ENCODE measurements around the gene HSP90AB1. TPM values are rescaled to one million over a fixed set of nuclear protein-coding genes. Genes with fewer than 3 reads are reported as not detected.

The HSP90AB1 gene
- total and polyA plus RNA-seq, 9 of the 15 experiments (the other 6 are each of a cell fraction or from before 2014, with no cell fraction given): 1,780 to 3,358 (median 2,262) TPM

DNA sequence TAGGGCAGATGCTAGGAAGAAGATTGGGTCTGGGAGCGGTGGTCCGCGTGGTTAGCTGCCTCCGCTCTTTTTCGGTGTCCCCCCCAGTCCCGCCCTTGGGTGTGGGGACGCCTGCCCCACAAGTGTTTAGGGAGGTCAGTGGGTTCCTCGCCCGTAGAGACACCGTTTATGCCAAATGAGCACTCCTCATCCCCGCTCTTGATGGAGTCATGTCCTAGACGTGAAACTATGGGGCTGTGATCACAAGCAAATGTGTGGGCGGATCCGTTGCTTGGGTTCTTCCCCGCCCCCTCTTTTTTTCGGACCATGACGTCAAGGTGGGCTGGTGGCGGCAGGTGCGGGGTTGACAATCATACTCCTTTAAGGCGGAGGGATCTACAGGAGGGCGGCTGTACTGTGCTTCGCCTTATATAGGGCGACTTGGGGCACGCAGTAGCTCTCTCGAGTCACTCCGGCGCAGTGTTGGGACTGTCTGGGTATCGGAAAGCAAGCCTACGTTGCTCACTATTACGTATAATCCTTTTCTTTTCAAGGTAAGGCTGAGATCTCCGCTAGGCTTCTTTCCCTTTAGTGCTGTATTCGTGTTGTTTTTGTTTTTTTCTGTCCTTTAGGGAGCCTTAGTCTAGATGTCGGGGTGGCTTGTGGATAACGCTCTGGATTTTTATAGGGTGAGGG lies at the start of gene HSP90AB1 (continued):
- TF ChIP-seq, protein P1, sequence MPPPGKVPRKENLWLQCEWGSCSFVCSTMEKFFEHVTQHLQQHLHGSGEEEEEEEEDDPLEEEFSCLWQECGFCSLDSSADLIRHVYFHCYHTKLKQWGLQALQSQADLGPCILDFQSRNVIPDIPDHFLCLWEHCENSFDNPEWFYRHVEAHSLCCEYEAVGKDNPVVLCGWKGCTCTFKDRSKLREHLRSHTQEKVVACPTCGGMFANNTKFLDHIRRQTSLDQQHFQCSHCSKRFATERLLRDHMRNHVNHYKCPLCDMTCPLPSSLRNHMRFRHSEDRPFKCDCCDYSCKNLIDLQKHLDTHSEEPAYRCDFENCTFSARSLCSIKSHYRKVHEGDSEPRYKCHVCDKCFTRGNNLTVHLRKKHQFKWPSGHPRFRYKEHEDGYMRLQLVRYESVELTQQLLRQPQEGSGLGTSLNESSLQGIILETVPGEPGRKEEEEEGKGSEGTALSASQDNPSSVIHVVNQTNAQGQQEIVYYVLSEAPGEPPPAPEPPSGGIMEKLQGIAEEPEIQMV (tag; conservative IDR thresholded peaks at IDR 0.05; ENCODE audit: low read depth): no peak
- peak; percentile 86 for TF ChIP-seq NFATC3 (IDR thresholded peaks at IDR 0.05)
- TF ChIP-seq, protein P2, sequence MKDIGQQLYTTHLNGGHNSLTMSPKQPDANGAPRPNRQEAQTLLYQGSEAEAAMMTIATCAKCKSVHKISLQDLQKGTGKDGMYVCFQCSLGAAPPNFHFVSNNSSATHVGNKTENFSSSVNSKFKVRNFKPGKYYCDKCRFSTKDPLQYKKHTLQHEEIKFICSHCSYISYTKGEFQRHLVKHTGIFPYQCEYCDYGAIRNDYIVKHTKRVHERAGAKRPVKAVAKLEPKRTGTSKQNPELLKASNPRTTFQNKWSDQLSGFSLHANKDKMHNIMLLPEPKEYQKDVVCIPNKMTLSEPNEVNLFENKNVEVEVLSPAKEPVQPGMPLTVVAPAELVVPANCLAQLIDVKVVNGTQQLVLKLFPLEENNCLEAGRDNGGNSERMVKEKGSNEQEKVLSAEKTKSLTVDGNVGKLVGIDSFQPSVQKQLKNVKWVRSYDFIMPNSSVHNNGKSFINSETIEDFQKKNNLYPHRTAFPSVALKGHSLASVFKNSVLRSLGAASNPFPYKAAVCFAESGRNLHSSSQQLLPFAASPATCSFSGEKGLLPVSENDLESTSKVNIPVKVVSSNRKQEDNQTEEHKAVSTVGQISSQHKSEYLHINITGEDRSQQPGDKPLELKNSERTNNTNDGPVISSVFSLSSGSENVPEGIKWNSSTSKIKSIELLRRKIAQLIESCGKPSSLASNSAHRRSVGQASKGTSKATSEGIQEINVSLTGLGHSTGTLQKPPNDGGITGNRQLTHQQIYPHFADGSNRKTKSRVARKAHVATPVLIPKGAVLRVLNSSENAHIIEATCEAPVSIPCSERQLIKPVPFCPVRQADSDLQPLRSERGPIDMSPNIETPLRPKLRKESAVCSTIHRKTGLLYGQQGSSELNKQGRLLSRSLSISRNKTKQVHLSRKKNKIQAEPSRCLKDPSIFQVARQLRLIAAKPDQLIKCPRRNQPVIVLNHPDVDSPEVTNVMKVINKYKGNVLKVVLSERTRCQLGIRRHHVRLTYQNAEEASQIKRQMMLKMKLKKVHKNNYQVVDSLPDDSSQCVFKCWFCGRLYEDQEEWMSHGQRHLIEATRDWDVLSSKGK (CRISPR knock-in tag; IDR thresholded peaks at IDR 0.05): no peak
- no peak for TF ChIP-seq ZNF212 (CRISPR knock-in tag; IDR thresholded peaks at IDR 0.05)
- TF ChIP-seq, protein P3, sequence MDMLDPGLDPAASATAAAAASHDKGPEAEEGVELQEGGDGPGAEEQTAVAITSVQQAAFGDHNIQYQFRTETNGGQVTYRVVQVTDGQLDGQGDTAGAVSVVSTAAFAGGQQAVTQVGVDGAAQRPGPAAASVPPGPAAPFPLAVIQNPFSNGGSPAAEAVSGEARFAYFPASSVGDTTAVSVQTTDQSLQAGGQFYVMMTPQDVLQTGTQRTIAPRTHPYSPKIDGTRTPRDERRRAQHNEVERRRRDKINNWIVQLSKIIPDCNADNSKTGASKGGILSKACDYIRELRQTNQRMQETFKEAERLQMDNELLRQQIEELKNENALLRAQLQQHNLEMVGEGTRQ (CRISPR knock-in tag; IDR thresholded peaks at IDR 0.05): no peak
- TF ChIP-seq SRSF3 (IDR thresholded peaks at IDR 0.05; ENCODE audit: insufficient read depth, low read length): no peak
- peak; percentile 97 for TF ChIP-seq ATF7 (IDR thresholded peaks at IDR 0.05)
- no peak for TF ChIP-seq ETV6 (IDR thresholded peaks at IDR 0.05; ENCODE audit: borderline replicate concordance in 1 of 2, low read depth in 2 of 2, low read length in 1 of 2)
- peak; percentile 81; the same call in 1 of the 2 replicates for TF ChIP-seq ETV6 (CRISPR knock-in tag; IDR thresholded peaks at IDR 0.05; ENCODE audit: borderline replicate concordance)
- TF ChIP-seq, protein P4, sequence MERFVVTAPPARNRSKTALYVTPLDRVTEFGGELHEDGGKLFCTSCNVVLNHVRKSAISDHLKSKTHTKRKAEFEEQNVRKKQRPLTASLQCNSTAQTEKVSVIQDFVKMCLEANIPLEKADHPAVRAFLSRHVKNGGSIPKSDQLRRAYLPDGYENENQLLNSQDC (CRISPR knock-in tag; IDR thresholded peaks at IDR 0.05): peak; percentile 84; the same call in 1 of the 2 replicates
- no peak for TF ChIP-seq HNRNPK (IDR thresholded peaks at IDR 0.05; ENCODE audit: low read depth, low read length, poor library complexity, severe bottlenecking)
- TF ChIP-seq TEAD4 (IDR thresholded peaks at IDR 0.05; ENCODE audit: low read length): peak; percentile 76
- 0 out of 2 replicates have a peak, but pooled peaks have one; percentile 11 for TF ChIP-seq TEAD4 (CRISPR knock-in tag; IDR thresholded peaks at IDR 0.05; ENCODE audit: borderline replicate concordance)
- TF ChIP-seq NCOA6 (IDR thresholded peaks at IDR 0.05): no peak
- TF ChIP-seq, protein P5, sequence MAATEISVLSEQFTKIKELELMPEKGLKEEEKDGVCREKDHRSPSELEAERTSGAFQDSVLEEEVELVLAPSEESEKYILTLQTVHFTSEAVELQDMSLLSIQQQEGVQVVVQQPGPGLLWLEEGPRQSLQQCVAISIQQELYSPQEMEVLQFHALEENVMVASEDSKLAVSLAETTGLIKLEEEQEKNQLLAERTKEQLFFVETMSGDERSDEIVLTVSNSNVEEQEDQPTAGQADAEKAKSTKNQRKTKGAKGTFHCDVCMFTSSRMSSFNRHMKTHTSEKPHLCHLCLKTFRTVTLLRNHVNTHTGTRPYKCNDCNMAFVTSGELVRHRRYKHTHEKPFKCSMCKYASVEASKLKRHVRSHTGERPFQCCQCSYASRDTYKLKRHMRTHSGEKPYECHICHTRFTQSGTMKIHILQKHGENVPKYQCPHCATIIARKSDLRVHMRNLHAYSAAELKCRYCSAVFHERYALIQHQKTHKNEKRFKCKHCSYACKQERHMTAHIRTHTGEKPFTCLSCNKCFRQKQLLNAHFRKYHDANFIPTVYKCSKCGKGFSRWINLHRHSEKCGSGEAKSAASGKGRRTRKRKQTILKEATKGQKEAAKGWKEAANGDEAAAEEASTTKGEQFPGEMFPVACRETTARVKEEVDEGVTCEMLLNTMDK (IDR thresholded peaks at IDR 0.05; ENCODE audit: borderline replicate concordance, insufficient read depth, low read depth, low read length, poor library complexity, severe bottlenecking): no peak
- TF ChIP-seq FOXJ3 (CRISPR knock-in tag; IDR thresholded peaks at IDR 0.05): no peak
- no peak for TF ChIP-seq SMARCB1 (IDR thresholded peaks at IDR 0.05; ENCODE audit: insufficient read length, low read depth)
- TF ChIP-seq HMG20A (CRISPR knock-in tag; conservative IDR thresholded peaks at IDR 0.05): no peak
- 0 out of 2 replicates have a peak, but pooled peaks have one; percentile 18 for TF ChIP-seq KLF16 (IDR thresholded peaks at IDR 0.05)
- TF ChIP-seq RHOXF2B (CRISPR knock-in tag; conservative IDR thresholded peaks at IDR 0.05): no peak

All from K562 (cell line).